ENCODE results near the gene CEP112. TPM values are rescaled to one million over a fixed set of nuclear protein-coding genes. Genes with fewer than 3 reads are reported as not detected.

Gene CEP112
- total and polyA plus RNA-seq, 2 of the 13 experiments (the other 11 are each of a cell fraction or from before 2014, with no cell fraction given), result 1.2 to 3.4 TPM

DNA sequence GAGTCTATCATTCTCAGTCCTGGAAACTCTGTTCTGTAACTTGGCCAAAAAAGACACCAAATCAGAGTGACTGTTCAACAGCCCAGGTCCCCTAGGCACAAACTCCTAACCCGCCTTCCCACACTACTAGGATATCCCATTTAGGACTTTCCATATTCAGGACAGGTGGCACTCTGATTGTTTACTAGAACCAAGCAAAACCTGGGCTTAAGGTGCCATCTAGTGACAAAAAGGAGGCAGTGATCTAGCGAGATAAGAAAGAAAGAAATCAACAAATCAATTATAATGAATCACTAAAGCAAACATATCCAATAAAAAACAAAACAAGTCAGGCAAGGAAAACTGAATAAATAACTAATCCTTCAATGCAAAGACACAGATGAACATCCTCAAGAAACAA, 203.9 kb downstream of the CEP112 start (continued):
- TF ChIP-seq NFE2 (CRISPR knock-in tag; IDR thresholded peaks at IDR 0.05) (no peak), ZNF773 (CRISPR knock-in tag; IDR thresholded peaks at IDR 0.05; ENCODE audit: borderline replicate concordance) (no peak), CENPX (CRISPR knock-in tag; IDR thresholded peaks at IDR 0.05) (no peak), NBN (conservative IDR thresholded peaks at IDR 0.05) (no peak), XBP1 (CRISPR knock-in tag; IDR thresholded peaks at IDR 0.05) (no peak), ZBTB37 (CRISPR knock-in tag; IDR thresholded peaks at IDR 0.05) (no peak), ZNF460 (CRISPR knock-in tag; IDR thresholded peaks at IDR 0.05; ENCODE audit: borderline replicate concordance) (no peak), RAD21 (CRISPR knock-in tag; IDR thresholded peaks at IDR 0.05) (peak; percentile 81), ARID2 (CRISPR knock-in tag; IDR thresholded peaks at IDR 0.05; ENCODE audit: borderline replicate concordance) (no peak), ZNF225 (CRISPR knock-in tag; IDR thresholded peaks at IDR 0.05) (peak; percentile 94; the same call in 1 of the 2 replicates), KIAA2018 (CRISPR knock-in tag; IDR thresholded peaks at IDR 0.05; ENCODE audit: borderline replicate concordance) (no peak), FOXK2 (IDR thresholded peaks at IDR 0.05) (no peak), ZNF597 (CRISPR knock-in tag; IDR thresholded peaks at IDR 0.05) (no peak)
- TF ChIP-seq, protein P1, sequence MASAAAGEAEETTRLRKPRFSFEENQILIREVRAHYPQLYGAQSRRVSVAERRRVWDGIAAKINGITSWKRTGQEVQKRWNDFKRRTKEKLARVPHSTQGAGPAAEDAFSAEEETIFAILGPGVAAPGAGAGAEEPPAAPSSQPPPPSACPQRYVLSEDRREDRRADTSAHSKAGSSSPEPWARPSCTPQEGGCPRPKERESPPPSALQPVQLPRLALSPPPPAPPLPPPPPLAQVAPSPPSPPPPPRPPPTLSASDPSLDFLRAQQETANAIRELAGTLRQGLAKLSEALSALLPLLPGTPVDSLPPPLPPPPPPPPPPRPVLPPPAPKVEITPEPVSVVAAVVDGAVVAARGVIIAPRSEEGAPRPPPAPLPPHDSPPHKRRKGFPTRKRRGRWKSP (CRISPR knock-in tag; IDR thresholded peaks at IDR 0.05), result no peak

Measured in HepG2 (cell line).